Stimulated activated CD4-positive, alpha-beta T cell treated with anti-CD3 and anti-CD28 coated beads, TNF-alpha, amount 100 ng/mL, for 1 hour (primary cell): ENCODE results near the gene NCK1.
"Not testable (repeated sequence)": the region's sequence is repeated elsewhere in the genome, so short reads cannot be mapped to it uniquely, and the experiment has no call there.

Experiments used
- DNase-seq, 3 donors: peaks; one replicate each; pipeline ENCODE4 v3.0.0-alpha.2; 2020; ENCODE audit warnings: low read depth in 3 of 3, low spot score in 1 of 3

The NCK1 gene

DNA sequence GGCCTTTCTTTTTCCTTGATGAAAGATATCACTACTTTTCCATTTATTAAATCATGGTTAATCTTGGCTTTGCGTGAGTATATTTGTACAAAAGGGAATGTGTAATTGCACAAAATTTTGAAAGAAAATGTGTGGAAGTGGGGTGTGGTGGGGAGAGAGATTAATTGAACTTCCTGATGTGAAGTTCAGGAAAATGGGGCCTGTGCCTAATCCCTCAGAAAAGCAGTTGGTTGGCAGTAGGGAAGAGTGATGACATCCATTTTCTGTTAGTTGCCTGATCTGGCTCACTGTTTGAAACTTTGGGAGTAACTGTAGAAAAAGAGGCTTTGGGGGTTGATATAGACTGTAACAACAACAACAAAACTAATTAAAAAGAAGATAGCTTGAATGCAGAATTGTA lies 85.0 kb downstream of the NCK1 start:
- no peak for DNase-seq

DNA sequence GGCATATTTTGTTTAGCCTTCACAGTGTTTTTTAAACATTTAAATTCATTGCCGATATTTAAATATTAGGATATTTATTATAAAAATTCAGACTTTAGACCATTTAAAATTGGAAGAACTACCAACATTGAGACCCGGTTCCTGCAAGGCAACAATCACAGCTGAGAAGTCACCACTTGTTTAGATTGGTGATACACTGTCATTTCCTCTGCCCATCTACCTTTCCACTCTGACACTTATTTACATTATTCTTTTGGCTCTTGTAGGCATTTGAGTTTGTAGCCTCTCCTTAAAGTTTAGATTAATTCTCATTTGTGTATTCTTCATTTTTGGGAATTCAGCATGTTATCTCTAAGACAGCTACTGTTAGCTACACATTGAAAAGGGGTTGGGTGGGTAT lies 85.5 kb downstream of the NCK1 start:
- DNase-seq, result no peak

DNA sequence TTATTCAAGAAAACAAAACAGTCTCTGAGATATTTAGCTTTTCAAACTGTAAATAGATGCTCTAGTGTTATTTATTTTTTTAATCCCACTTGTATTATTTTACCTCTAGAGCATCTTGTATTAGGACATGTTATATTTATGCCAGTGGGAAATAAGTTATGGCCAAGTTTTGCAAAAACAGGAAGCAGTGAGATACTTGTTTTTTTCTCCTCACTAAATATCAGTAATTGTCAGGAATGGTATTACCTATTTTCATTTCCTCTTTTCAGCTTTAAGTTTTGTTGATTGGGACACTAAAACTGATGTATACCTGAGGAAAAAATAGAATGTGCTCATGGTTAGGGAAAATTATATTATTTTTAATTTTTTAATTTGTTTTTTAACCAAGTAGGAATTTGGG lies 87.1 kb downstream of the NCK1 start:
- no peak for DNase-seq

DNA sequence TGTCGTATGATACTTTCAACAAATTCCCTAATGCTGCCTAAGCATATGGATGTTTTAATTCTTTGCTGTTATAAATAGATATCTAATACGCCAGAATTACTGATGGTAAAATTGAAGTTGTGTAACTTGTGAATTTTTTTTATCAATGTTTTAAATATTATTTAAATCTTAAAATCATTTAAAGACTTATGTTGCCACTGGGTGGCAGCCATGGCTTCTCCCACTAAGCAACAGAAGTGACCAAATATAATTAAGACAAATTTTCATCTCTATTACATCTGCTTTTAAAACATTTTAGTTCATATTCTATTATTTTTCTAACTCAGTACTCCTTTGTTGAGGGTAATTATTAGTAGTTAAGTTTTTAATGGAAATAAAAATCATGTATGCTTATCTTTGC lies 87.7 kb downstream of the NCK1 start:
- DNase-seq, result no peak

DNA sequence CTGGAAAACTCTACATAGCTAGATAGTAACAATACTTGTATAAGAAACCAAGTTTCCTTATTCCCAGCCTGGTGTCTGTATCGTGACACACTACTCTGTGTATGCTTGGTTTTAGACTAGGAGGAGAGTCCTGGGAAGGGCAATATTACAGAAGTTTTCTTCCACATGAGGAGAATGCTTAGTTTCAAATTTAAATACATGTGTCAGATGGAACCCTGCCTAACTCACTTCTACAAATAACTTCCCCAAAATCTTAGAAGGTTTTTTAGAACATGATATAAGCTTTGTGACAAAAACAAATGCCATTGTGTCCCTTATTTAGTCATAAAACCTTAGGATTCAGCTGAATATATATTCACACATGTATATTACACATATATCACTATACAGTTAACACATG lies 88.6 kb downstream of the NCK1 start:
- DNase-seq, result no peak

DNA sequence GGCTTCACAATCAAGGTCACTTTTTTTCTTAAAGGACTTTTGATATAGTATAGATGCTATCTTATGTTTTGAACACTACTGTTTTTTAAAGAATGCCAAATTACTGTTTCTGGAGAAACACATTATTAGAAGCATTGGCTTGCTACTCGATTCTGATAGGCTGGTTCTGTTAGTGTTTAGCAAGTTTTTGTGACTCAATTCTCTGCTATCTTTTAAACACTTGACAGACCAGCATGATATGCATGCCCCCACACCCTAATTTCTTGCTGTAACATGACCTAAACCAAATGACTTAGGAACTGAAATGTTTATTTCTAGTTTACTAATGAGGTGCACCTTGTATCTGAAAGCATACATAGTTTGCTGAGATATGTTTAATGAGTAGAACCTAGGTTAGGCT lies 90.3 kb downstream of the NCK1 start:
- DNase-seq, result no peak

DNA sequence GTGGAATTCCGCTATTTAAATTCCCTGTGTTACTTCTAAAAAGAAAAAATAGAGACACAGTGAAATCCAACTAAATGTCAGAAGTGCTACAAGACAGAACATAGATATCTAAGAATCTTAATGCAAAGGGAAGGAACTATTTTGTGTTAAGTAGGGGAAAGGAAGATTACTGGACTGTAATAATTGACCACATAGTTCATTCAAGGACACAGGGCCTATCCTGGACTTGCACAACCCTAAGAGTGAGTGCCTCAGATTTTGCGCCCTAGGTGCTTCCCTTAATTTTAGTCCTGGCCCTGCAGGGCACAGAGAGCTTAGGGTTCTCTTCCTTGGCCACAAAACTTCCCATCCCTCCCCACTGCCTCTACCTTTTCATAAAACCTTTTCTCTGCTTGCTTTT lies 92.2 kb downstream of the NCK1 start:
- DNase-seq, result no peak

DNA sequence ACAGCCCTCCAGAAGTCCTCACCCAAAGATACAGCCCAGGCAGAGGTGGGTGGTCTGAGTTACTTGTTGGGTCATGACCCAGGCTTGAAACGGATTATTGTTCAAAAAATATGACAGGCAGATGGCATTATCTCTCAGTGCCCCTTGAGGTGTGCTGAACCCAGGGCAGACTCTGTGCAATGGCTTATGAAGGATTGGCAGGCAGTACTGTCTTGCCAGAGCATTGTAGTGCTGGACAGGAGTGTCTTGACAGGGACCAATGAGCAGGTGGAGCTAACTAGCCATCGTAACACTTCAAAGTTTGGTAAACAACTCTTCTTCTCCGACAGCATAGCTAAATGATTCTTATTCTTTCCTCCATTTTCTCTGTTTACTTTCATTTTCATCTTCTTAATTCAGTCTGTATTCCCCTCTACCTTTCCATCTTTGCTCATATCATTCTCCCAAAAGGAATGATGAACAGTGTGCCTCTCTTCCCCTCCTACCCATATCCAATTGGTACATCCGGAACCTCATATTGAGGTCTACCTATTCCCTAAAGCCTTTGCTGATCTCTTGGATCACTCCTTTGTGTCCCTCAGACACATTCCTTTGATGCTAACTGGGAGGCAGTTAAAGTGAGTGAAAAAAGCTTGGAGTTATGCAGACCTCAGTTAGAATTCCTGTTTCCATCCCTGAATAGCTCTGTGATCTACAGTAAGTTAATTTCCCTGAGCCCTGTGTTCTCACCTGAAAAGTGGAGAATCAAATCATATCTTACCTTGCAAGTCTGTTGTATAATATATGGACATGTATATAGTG lies 93.2 kb downstream of the NCK1 start:
- no peak for DNase-seq

DNA sequence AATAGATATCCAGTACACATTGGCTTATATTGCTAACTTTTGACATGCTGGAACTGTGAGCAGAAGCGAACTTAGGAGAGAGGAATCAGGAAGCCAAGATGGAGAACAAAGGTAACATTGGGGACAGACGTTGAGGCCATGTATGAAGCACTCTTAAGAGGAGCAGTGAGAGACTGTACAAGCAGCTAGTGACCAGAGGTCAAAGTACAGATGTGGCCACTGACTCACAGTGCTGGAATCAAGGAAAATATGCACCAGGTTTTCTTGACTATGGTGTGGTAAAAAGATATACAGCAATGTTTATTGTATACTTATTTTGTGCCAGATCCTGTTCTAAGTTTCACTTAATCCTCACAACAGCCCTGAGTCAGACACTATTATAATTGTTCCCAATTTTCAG lies 93.8 kb downstream of the NCK1 start:
- no peak for DNase-seq

DNA sequence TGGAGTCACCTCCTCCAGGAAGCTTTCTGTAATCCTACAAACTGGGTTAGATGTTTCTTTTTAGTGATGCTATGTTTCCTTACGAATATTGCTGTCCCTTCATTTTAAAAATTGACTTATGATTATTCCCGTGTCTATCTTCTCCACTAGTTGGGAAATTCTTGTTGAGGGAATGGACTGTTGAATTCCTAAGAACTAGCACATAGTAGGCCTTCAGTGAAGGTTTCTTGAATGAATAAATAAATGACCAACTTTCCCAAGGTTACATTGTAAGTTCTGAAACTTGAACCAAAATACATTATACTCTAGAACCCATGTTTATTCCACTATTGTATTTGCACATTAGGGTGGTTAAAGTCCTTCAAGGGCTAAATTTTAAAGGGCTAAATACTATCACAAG lies 95.0 kb downstream of the NCK1 start:
- DNase-seq, result no peak

DNA sequence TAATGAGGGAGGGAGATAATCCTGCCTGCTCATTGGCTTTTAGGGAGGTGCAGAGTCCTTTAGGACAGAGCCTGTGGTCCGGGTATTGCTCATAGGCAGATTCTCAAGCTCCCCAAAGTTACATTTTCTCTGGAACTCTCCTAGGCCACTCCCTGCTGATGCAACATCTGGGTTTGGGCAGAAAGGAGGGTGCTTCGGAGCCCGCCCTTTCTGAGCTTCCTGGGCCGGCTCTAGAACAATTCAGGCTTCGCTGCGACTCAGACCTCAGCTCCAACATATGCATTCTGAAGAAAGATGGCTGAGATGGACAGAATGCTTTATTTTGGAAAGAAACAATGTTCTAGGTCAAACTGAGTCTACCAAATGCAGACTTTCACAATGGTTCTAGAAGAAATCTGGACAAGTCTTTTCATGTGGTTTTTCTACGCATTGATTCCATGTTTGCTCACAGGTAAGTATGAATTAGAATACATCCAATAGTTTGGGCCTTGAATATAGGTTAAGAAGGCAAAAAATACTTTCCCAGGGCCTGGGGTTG lies 95.8 kb downstream of the NCK1 start, which contains the start of gene IL20RB:
IL20RB (plus strand) TSS at position 233 of the 538 bp plus-strand sequence; CDS start at position 364, 131 bp downstream.
- DNase-seq, result no peak

DNA sequence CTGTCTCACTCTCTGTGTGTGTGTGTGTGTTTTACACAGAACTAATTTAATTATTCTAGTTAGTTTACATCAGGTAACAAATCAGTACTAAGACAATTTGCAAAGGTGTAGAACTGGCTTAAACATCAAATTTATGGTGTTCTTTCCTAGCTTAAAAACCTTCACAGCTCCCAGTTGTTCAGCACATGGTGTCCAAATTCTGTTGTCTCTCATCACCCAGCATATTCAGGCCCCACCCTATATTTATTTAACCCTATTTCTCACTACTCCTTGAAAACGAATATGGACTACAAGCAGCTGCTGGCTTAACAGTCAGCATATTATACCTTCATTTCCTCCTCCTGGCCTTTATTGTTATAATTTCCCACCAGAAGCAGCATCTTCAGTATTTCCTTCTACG lies 96.9 kb downstream of the NCK1 start:
- DNase-seq, result no peak

DNA sequence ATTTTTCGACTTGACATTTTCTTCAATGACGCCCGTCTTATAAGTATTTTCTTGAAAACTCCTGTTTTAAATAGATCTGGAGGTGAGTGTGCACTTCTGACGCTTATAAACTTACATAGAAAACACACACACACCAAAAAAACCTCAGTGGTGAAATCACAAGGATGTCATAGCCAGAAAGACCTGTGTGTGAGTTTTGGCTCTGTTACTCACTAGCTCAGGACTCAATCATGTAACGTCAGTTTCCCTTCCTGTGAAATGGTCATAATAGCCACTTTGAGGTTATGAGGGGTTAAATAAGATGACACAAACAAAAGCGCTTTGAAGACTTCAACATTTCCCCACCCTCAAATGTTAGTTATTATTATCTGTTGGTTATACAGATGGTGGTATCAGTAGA lies 97.6 kb downstream of the NCK1 start:
- no peak for DNase-seq

DNA sequence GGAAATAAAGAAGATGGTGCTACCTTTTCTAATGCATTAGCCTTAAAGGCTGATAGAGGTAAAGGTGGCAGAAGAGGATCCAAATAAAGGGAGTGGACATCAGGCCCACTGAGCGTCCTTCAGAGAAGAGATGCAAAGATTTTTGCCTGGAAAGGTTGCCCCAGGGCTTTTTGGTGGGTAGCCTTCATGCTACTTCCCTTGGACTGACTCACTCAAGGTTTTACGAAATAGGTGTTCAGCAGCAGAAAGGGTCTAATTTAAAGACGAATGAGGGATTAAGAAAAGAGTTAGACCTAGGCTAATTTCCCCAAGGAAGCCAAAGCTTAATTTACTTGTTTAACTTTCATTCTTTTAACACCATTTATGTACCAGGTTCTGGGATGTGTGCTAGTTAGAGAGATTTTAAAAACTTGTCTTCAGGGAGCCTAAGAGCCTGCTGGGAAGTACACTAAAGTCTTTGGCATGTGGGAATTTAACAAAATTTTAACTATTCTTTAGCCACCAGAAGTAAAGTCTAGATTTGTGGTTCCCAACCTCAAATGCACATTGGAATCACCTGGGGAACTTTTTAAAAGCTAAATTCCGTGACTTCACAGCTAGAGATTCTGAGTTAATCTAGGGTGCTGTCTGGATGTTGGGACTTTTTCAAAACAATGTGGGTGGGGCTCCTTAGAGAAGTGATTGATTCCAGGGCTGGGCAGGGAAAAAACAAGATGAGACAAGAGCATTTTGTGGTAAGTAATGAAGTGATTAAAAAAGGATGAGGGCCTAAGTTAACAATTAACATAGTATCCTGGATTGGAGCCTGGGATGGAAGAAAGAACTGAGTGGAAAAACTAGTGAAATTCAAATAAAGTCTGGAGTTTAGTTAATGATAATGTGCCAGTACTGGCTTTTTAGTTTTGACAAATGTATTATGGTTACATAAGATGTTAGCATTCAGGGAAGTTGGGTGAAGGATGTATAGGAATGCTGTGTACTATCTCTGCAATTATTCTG lies 99.1 kb downstream of the NCK1 start:
- DNase-seq, result no peak

DNA sequence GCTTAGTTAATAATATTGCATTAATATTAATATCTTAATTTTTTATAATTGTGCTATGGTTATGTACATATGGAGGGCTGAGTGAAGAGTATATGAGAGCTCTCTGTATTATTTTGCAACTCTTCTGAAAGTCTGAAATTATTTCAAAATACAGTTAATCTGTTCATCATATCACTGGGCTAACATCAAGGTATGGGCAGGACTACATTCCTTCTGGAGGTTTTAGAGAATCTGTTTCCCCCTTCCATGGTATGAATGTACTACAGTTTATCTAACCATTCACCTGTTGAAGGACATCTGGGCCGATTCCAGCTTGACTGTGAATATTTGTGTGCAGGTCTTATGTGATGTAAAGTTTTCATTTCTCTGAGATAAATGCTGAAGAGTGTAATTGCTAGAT lies 100.9 kb downstream of the NCK1 start:
- DNase-seq, result no peak

DNA sequence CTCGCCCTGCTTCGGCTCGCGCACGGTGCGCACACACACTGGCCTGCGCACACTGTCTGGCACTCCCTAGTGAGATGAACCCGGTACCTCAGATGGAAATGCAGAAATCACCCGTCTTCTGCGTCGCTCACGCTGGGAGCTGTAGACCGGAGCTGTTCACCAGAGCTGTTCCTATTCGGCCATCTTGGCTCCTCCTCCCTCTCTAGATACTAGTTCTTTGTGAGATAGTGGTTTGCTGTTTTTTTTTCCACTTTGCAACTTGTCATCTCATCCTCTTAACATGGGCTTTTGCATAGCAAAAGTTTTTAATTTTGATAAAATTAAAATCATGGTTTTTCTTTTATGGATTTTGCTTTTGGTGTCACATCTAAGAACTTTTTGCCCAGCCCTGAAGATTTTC lies 107.5 kb downstream of the NCK1 start:
- DNase-seq, result not testable (repeated sequence)

DNA sequence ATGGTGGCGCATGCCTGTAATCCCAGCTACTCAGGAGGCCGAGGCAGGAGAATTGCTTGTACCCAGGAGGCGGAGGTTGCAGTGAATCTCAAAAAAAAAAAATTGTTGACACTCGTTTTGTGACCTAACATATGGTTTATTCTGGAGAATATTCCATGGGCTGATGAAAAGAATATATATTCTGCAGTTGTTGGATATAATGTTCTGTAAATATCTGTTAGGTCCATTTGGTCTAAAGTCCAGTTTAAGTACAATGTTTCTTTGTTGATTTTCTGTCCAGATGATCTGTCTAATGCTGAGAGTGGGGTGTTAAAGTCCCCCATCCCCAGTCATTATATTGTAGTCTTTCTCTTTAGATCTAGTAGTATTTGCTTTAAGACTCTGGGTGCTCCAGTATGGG lies 111.3 kb downstream of the NCK1 start:
- DNase-seq, result no peak

DNA sequence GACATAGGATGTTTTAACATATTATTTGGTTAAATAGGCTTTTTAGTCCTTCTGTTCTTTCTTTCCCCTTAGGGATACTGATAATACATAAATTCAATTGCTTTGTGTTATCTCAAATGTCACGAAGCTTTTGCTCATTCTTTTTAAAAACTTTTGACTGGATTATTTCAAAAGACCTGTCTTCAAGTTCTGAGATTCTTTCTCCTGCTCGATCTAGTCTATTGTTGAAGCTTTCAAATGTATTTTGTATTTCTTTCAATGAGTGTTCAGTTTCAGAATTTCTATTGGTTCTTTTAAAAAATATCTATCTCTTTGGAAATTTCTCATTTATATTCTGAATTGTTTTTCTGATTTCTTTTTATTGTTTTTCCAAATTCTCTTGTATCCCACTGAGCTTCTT lies 112.7 kb downstream of the NCK1 start:
- no peak for DNase-seq

DNA sequence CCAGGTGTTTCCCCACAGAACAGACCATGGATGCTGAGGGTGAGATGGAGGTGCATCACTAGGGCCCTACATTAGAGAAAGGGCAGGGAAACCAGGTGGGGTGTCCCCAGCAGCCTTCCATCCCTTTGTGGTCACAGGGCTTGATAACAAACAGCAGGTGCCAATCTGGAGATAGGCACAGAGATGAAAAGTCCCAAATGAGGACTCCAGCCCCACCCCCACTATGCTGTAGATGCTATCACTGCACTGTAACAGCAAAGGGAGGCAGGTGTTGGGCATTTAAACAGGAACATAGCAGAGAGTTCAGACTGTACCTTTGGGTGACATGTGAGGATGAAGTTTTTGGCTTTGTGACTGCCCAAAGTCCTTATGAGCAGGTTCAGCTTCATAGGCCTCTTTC lies 117.2 kb downstream of the NCK1 start:
- no peak for DNase-seq

DNA sequence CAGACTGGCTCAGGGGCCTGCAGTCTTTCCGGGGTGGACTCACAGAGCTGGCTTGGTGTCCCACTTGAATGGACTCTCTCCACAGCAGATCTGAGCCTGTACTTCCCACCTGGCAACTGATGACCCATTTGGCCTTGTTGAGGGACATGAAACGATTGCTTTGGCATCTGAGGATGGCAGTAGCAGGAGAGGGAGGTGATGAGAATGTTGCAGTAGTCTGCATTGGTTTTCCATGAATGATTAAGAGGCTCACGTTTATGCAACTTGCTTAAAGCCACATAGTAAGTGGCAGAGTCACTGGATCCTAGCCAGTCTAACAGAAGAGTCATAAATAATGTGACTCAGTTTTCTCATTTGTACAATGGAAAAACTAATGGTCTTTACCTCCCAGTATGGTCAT lies 117.7 kb downstream of the NCK1 start:
- no peak for DNase-seq

DNA sequence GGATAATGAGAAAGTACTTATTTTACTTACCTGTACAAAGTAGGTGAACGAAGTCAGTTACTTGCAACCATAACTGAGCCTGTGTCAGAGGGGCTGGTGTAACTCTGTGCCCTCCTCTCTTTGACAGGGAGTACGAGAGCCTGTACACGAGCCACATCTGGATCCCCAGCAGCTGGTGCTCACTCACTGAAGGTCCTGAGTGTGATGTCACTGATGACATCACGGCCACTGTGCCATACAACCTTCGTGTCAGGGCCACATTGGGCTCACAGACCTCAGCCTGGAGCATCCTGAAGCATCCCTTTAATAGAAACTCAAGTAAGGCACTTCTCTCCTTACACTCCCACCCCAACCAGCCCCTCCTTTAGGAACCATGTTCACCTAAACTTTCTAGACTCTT lies 120.0 kb downstream of the NCK1 start:
- no peak for DNase-seq
